Natural killer cell (primary cell): Measurements from ENCODE around the gene TCHHL1. TPM values are rescaled to one million over a fixed set of nuclear protein-coding genes. Genes with fewer than 3 reads are reported as not detected.

Experiments
- ATAC-seq, 3 donors: fragments of 150-1000 bp in 2 of 3; fragments of 200-7000 bp in 1 of 3; cut with Tn5 transposase; 1 replicate in 1 of 3; 2 replicates in 2 of 3; pipeline ENCODE4 v1.10.0; 2021; ENCODE audit warnings: mild to moderate bottlenecking in 2 of 3, moderate library complexity in 2 of 3
- DNase-seq, 2 donors: peaks; one replicate each; pipeline versions ENCODE4 v3.0.0 to v3.0.0-alpha.2; 2013 to 2021; ENCODE audit warnings: mixed read lengths in 1 of 2
- H3K27ac ChIP-seq: one replicate; pipeline ENCODE4 v1.5.1; 2013; ENCODE audit warnings: mild to moderate bottlenecking, low read length
- H3K27me3 ChIP-seq: one replicate; pipeline ENCODE4 v1.6.1; 2013; ENCODE audit warnings: low read length; ENCODE audit not compliant: control insufficient read depth, insufficient read depth
- H3K36me3 ChIP-seq: one replicate; pipeline ENCODE4 v1.6.1; 2013; ENCODE audit warnings: low read length; ENCODE audit not compliant: control insufficient read depth, insufficient read depth
- H3K4me1 ChIP-seq: one replicate; pipeline ENCODE4 v1.6.1; 2013; ENCODE audit warnings: low read length; ENCODE audit not compliant: control insufficient read depth, insufficient read depth
- H3K4me3 ChIP-seq: one replicate; pipeline ENCODE4 v1.5.1; 2013; ENCODE audit warnings: low read length
- H3K9me3 ChIP-seq: one replicate; pipeline ENCODE4 v1.6.1; 2013; ENCODE audit warnings: low read length; ENCODE audit not compliant: control insufficient read depth, insufficient read depth
- H3K27ac Mint-ChIP-seq, 2 donors: one replicate each; pipeline ENCODE4 v1.8.0; 2022; ENCODE audit warnings: mild to moderate bottlenecking in 2 of 2, mixed read lengths in 2 of 2, moderate library complexity in 1 of 2
- H3K27me3 Mint-ChIP-seq, 2 donors: one replicate each; pipeline ENCODE4 v1.8.0; 2022; ENCODE audit warnings: low read depth in 2 of 2, mixed read lengths in 2 of 2
- H3K36me3 Mint-ChIP-seq: one replicate; pipeline ENCODE4 v1.8.0; 2022; ENCODE audit warnings: mixed read lengths
- H3K4me1 Mint-ChIP-seq, 2 donors: one replicate each; pipeline ENCODE4 v1.8.0; 2022; ENCODE audit warnings: mixed read lengths in 2 of 2
- H3K4me3 Mint-ChIP-seq: one replicate; pipeline ENCODE4 v1.8.0; 2022; ENCODE audit warnings: mild to moderate bottlenecking, moderate library complexity, mixed read lengths
- H3K9me3 Mint-ChIP-seq, 2 donors: one replicate each; pipeline ENCODE4 v1.8.0; 2022; ENCODE audit warnings: mixed read lengths in 2 of 2
- CTCF ChIP-seq: fragments of 200-600 bp; IDR thresholded peaks from one replicate; pipeline ENCODE4 v1.8.0; 2022; ENCODE audit warnings: antibody characterized with exemption
- WGBS: methylation state at CpG from one replicate; pipeline ENCODE4 v1.1.7; 2013; ENCODE audit warnings: missing lambda C conversion rate; ENCODE audit not compliant: insufficient coverage; 5-methylcytosine and 5-hydroxymethylcytosine counted together
- intact Hi-C: fragments of 100-400 bp; cut with micrococcal nuclease; formaldehyde crosslinking; loops from one replicate; pipeline ENCODE4 v1.14.2; 2022
- total RNA-seq, 4 donors: library from RNA; stranded (reverse); fragments of 120-200 nt in 1 of 4; gene quantifications; one replicate each; pipeline versions ENCODE4 v1.2.3 to v1.2.4, GENCODE V29; 2013 to 2022

TCHHL1 gene
- total RNA-seq, 3 donors from 2014 or later (not counting 1 experiment from before 2014, with no cell fraction given) = not detected

- Histone ChIP-seq H3K27ac (no peak overlapping the region), H3K36me3 (no peaks in the 10 kb centered on the region), H3K9me3 (no peaks in the 10 kb centered on the region), H3K27me3 (no peaks in the 10 kb centered on the region), H3K4me3 (no peak overlapping the region), H3K4me1 (peaks cover 10% of the 10 kb centered on the region)
- H3K27me3 Mint-ChIP-seq = no peaks in the 10 kb centered on the region
- no peaks in the 10 kb centered on the region for H3K36me3 Mint-ChIP-seq
- 77% methylated on average over 1 of the region's 1 CpG for WGBS
- ATAC-seq (no peak), DNase-seq (no peak)
- H3K4me1 Mint-ChIP-seq = peaks cover 0 to 2% of the 10 kb centered on the region in 2 donors
- intact Hi-C loops = no loop called here
- H3K4me3 Mint-ChIP-seq = no peak overlapping the region
- no peak for TF ChIP-seq CTCF
- no peak overlapping the region for H3K27ac Mint-ChIP-seq
- H3K9me3 Mint-ChIP-seq = no peaks in the 10 kb centered on the region
Observed at GRCh38 chr1:152042030-152042429, 46.8 kb downstream of the TCHHL1 start.

GRCh38 chr1:152039886-152040285 is 49.0 kb downstream of the TCHHL1 start:
- Mint-ChIP-seq H3K4me1 (peaks cover 14 to 15% of the 10 kb centered on the region in 2 donors), H3K9me3 (no peaks in the 10 kb centered on the region), H3K36me3 (no peaks in the 10 kb centered on the region), H3K27me3 (no peaks in the 10 kb centered on the region), H3K4me3 (no peak overlapping the region), H3K27ac (no peak overlapping the region)
- Histone ChIP-seq H3K4me1 (peaks cover 19% of the 10 kb centered on the region), H3K36me3 (no peaks in the 10 kb centered on the region), H3K4me3 (no peak overlapping the region), H3K9me3 (no peaks in the 10 kb centered on the region), H3K27ac (no peak overlapping the region), H3K27me3 (no peaks in the 10 kb centered on the region)
- intact Hi-C loops = no loop called here
- no peak for ATAC-seq
- DNase-seq = no peak
- no peak for TF ChIP-seq CTCF
- WGBS = 88% methylated on average over 1 of the region's 1 CpG

GRCh38 chr1:152039461-152039860 is 49.4 kb downstream of the TCHHL1 start:
- DNase-seq (no peak), ATAC-seq (no peak)
- intact Hi-C loops = no loop called here
- no peaks in the 10 kb centered on the region for H3K36me3 Mint-ChIP-seq
- WGBS = 92% methylated on average over 1 of the region's 1 CpG
- H3K27ac Mint-ChIP-seq = no peak overlapping the region
- no peaks in the 10 kb centered on the region for H3K9me3 ChIP-seq
- peaks cover 23% of the 10 kb centered on the region for H3K4me1 ChIP-seq
- TF ChIP-seq CTCF = no peak
- H3K27me3 ChIP-seq = no peaks in the 10 kb centered on the region
- no peaks in the 10 kb centered on the region for H3K9me3 Mint-ChIP-seq
- no peak overlapping the region for H3K27ac ChIP-seq
- no peaks in the 10 kb centered on the region for H3K36me3 ChIP-seq
- H3K4me3 ChIP-seq = no peak overlapping the region
- H3K27me3 Mint-ChIP-seq = no peaks in the 10 kb centered on the region
- H3K4me3 Mint-ChIP-seq = no peak overlapping the region
- H3K4me1 Mint-ChIP-seq = peaks cover 18 to 19% of the 10 kb centered on the region in 2 donors

- Histone ChIP-seq H3K27ac (no peak overlapping the region), H3K4me3 (no peak overlapping the region), H3K4me1 (peaks cover 28% of the 10 kb centered on the region), H3K27me3 (no peaks in the 10 kb centered on the region), H3K9me3 (no peaks in the 10 kb centered on the region), H3K36me3 (no peaks in the 10 kb centered on the region)
- DNase-seq = no peak
- peaks cover 20 to 23% of the 10 kb centered on the region in 2 donors for H3K4me1 Mint-ChIP-seq
- no peak for TF ChIP-seq CTCF
- no peaks in the 10 kb centered on the region for H3K27me3 Mint-ChIP-seq
- no peaks in the 10 kb centered on the region for H3K9me3 Mint-ChIP-seq
- ATAC-seq = no peak
- H3K4me3 Mint-ChIP-seq = no peak overlapping the region
- 90% methylated on average over 10 of the region's 10 CpGs for WGBS
- H3K36me3 Mint-ChIP-seq = no peaks in the 10 kb centered on the region
- no peak overlapping the region for H3K27ac Mint-ChIP-seq
- intact Hi-C loops = no loop called here
Observed at GRCh38 chr1:152038871-152039270, 50.0 kb downstream of the TCHHL1 start.
